HG03060 (cell line): ENCODE data around the gene GALNT9.
"Not testable (repeated sequence)": the region's sequence is repeated elsewhere in the genome, so short reads cannot be mapped to it uniquely, and the experiment has no call there.

Experiments
- ATAC-seq: cut with Tn5 transposase; IDR thresholded peaks from one replicate; pipeline ENCODE4 v1.9.1; 2021; ENCODE audit warnings: low read depth, moderate number of reproducible peaks; ENCODE audit not compliant: unreplicated experiment

Gene GALNT9

GRCh38 chr12:132314516-132315233, 14.7 kb downstream of the GALNT9 start:
- ATAC-seq, result no peak

- ATAC-seq, result no peak
Measured at GRCh38 chr12:132314035-132314434, 15.4 kb downstream of the GALNT9 start.

DNA sequence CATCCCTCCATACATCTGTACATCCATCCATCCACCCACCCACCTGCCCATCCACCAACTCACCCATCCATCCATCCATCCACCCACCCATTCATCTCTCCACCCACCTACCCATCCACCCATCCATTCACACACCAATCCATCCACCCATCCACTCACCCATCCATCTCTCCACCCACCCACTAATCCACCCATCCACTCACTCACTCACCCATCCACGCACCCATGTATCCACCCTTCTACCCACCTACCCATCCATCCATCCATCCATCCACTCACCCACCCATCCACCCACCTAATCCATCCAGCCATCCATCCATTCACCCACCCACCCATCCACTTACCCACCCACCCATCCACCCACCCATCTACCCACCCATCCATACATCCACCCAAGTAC, 16.2 kb downstream of the GALNT9 start:
- no peak for ATAC-seq

DNA sequence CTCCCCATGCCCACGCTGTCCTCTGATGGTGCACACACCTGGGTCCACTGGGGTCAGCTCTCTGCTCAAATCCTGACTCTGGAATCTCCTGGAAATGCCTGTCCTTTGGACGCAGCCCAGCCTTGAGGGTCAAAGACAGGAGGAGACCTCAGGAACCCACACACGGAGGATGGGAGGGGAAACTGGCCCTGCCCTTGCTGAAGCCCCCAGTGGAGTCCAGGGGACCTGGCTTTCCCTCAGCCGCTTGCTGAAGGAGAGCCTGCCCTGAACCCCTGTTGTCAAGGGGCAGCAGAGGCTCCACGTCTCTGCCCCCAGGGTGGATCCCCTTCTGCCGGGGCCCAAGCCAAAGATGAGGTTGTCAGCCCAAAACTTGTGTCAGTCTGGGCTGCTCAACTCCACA, 16.9 kb downstream of the GALNT9 start:
- ATAC-seq, result no peak

DNA sequence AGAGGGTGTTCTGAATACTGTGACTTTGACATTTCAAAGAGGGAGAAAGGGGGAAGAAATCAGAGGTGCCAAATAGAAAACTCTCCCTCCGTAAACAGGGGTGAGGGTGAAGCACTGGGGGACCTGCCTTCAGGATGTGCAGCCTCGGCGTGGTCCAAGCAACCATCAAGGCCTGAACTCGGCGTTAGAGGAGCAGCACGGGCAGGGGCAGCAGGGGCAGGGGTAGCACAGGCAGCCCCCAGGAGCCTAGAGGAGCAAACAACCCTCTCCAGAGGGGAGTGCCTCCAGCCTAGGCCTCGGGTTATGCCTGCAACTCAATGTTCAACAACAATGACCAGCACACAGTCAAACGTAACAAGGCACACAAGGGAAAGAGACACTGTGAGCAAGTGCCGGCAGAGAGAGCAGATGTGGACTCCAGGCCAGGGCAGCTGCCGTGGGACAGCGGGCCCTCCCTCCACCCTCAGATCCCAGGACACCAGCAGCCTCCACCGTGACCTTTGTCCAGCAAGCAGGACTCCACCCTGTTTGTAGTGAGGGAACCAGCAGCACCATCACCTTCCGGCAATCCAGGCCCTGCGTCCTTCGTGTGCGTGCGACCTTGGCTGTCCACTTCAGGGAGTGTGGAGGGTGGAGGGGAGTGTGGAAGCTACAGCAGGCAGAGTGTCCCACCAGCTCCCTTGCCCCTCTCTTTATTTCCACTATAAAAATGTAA, 18.0 kb downstream of the GALNT9 start:
- ATAC-seq, result no peak

DNA sequence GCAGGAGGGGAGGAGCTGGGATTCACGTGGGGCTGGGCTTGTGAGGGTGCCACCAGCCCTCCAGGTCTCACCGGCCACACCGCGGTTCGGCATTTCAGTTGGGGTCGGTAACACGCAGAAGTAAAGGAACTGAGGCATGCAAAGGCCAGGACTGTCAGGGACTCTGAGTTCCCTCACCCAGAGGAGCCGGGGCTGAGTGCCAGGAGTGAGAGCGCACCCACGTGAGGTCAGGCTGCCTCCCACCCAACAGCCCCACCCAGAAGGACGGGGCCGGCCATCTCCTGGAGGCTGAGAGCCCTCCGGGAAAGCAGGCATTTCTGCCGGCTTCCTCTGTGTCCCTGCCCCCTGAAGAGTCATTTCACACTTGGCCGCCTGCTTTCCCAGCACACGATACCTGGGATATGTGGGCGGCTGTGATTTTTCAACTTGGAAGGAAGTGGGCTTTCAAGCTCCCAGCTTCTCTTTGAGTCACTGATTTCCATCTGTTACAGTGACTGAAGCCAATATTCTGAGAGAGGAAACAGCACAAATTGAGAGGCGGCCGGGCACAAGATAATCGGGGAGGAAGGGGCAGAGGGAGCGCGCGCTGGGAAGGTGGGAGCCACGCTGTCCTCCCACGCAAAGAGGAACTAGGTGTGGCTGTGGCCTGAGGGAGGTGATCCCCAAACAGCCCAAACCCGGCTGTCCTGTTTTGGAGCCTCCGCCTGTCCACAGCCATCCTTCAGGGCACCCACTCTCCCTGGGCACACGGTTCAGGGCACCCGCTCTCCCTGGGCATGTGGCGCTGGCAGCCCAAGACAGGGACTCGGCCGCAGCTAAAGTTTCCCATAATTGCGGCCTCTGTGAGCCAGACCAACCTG, 19.0 kb downstream of the GALNT9 start:
- no peak for ATAC-seq

DNA sequence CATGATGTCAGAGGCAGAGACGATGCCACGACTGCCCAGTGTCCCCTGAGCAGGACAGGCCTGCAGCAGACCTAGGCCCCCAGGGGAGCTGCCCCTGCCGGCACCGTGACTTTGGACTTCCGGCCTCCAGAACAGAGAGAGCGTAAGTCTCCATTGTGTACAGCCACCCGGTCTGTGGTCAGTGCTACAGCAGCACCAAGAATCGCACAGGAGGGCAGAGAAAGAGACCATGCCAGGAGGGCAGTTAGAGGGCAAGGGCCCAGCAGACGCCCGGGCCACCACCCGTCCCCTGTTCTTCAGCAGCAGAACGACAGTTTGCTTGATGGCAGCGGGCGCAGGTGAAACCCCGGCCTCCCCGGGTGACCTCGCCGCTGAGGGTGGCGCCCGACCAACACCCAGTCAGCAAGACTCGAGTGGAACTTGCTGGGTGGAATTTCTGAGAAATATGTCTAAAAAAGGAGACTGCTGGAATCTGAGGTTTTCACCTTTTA, 19.7 kb downstream of the GALNT9 start:
- ATAC-seq, result no peak

GRCh38 chr12:132308853-132309595, 20.4 kb downstream of the GALNT9 start:
- no peak for ATAC-seq

DNA sequence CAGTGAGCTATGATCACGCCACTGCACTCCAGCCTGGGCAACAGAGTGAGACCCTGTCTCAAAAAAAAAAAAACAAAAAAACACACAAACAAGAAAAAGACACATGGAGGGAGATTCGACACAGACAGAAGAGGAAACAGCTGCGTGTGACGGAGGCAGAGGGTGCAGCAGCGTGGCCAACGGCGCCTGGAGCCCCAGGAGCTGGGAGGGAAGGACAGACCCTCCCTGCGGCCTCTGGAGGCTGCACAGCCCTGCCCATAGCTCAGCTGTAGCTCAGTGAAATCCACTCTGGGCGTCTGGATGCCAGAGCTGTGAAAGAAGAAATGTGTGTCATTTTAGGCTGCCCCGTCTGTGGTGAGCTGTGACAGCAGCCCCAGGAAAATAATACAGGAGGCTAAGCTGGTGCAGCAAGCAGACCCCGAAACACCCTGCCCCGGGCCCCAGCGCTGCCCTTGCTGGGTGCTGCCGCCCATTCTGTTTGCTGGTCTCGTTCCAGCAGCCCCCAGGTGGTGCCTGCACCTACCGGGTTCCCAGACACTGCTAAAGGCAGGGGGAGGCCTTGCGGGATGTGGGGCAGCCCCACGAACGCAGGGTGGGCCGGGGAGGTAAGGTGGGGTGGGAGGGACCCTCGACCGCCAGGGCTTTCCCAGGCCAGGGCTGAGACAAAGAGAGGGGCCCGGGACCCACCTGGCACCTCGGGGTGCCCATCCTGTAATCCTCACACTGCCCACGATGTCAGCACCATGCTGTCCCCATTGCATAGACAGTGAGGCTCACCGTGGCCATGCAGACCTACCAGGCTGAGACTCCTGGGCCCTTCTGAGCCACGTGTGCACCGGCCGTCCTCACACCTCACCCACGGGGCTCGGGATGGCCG, 21.2 kb downstream of the GALNT9 start:
- ATAC-seq, result no peak

DNA sequence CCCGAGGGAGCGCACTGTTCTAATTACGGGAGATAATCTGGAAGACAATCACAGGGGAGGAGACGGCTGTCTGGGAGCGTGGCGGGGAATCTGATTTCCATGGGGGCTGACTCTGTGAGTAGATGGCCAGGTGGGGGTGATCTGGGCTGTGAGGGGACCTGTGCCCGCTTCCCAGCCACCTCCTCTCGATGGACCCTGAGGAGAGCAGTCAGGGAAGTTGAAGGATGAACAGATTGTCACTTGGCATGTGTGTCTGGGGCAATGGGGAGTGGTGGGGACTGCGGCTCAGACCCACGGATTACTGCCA, 22.6 kb downstream of the GALNT9 start:
- ATAC-seq, result no peak

GRCh38 chr12:132305991-132306884, 23.2 kb downstream of the GALNT9 start:
- no peak for ATAC-seq

DNA sequence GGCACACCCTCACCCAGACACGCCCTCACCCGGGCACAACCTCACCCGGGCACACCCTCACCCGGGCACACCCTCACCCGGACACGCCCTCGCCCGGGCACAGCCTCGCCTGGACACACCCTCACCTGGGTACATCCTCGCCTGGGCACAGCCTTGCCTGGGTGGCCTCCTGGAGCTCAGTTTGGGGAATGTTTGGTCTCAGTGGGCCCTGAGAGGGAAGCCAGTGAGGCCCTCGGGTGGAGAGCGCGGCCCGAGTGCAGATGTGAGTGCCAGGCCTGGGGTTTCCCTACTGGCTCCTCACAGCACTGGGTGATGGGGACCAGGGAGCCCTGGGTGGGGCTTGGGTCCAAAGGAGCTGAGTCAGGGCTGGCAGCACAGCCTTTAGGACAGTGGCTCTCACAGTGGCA, 23.8 kb downstream of the GALNT9 start:
- ATAC-seq, result no peak

DNA sequence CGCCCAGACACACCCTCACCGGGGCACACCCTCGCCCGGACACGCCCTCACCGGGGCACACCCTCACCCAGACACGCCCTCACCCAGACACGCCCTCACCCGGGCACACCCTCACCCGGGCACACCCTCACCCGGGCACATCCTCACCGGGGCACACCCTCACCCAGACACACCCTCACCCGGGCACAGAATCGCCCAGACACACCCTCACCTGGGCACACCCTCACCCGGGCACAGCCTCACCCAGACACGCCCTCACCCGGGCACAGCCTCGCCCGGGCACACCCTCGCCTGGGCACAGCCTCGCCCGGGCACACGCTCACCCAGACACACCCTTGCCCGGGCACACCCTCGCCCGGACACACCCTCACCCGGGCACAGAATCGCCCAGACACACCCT, 24.5 kb downstream of the GALNT9 start:
- ATAC-seq, result not testable (repeated sequence)

GRCh38 chr12:132303853-132304373, 25.5 kb downstream of the GALNT9 start:
- not testable (repeated sequence) for ATAC-seq

GRCh38 chr12:132302466-132303358, 26.7 kb downstream of the GALNT9 start:
- ATAC-seq, result no peak

DNA sequence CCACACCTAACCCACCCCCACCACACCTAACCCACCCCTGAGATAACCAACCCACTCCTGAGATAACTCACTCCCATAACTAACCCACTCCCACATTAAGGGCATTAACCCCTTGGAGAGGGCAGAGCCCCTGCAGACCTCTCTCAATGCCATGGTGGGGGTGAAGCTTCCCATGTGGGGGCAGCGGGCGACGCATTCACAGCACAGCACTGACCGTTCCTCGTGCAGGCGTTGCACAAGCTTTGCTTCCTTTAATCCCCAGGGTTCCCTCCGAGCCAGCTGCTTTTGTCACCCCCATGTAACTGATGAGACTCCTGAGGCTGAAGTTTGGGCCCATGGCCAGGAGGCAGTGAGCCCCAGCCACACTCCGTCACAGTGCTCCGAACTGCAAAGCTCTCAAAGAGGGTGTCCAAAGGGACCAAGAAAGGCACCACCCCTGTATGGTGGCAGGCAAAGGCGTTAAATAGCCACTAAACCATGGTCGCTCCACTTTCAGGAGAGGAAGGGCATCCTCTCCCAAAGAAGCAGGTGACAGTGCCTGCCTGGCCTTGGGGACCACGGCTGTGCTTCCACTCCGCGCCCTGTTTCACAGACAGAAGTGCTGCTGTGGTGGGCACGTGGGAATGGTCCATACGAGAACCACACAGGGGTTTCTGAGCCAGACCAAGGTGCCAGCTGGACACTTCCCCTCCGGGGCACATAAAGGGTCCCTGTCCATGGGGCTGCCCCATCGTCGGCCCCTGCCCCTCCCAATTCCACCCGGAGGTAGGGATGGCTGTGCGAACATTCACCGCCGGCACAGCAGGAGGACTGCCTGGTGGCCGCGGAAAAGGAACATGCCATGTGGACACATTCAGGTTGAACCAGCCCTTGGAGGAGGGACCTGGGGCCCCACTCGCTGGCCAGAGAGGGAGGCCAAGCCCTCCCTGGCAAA, 28.3 kb downstream of the GALNT9 start:
- ATAC-seq, result no peak
